PC-9 (cell line): ENCODE measurements around the gene ASIC5. TPM values are rescaled to one million over a fixed set of nuclear protein-coding genes. Genes with fewer than 3 reads are reported as not detected.

Experiments
- BruUV-seq: library from RNA; stranded (reverse); fragments of 400-500 nt; replicated peaks from 2 replicates; lab custom pipeline; 2021; lab: Mats Ljungman, UMichigan
- CTCF ChIA-PET: fragments of 300-600 bp; sonication (Branson Sonifier 250); formaldehyde crosslinking; loops from one replicate; lab custom pipeline; 2022; ENCODE audit warnings: antibody characterized with exemption; lab: Charles Lee
- POLR2A ChIA-PET: fragments of 300-600 bp; sonication (Branson Sonifier 250); formaldehyde crosslinking; loops from one replicate; lab custom pipeline; 2022; ENCODE audit warnings: antibody characterized with exemption; ENCODE audit not compliant: unreplicated experiment; lab: Charles Lee
- DNase-seq, 2 experiments: peaks; one replicate each; pipeline versions ENCODE4 v3.0.0 to v3.0.0-alpha.2; 2015 to 2022; ENCODE audit warnings: mixed read lengths in 1 of 2
- H2AFZ ChIP-seq: fragments of 200-600 bp; sonication (generic); 2 replicates; pipeline ENCODE4 v1.8.1; 2017; ENCODE audit warnings: antibody characterized with exemption
- H3F3A ChIP-seq: fragments of 200-600 bp; sonication (generic); 2 replicates; pipeline ENCODE4 v1.8.1; 2017; ENCODE audit warnings: antibody characterized with exemption, mild to moderate bottlenecking, low read depth; ENCODE audit not compliant: insufficient read depth
- H3K27ac ChIP-seq: fragments of 200-600 bp; sonication (generic); 2 replicates; pipeline ENCODE4 v1.6.1; 2016; ENCODE audit warnings: mixed run types
- H3K27me3 ChIP-seq: fragments of 200-600 bp; sonication (generic); 2 replicates; pipeline ENCODE4 v1.6.1; 2016; ENCODE audit warnings: low read depth, mixed run types; ENCODE audit not compliant: insufficient read depth
- H3K36me3 ChIP-seq: fragments of 200-600 bp; sonication (generic); 2 replicates; pipeline ENCODE4 v1.6.1; 2016; ENCODE audit warnings: low read depth, mixed run types
- H3K4me1 ChIP-seq: fragments of 200-600 bp; sonication (generic); replicated peaks from 2 replicates; pipeline ENCODE4 v1.6.1; 2016; ENCODE audit warnings: mixed run types; ENCODE audit not compliant: insufficient read depth
- H3K4me2 ChIP-seq: fragments of 200-600 bp; sonication (generic); 2 replicates; pipeline ENCODE4 v1.6.1; 2017; ENCODE audit warnings: mixed run types
- H3K4me3 ChIP-seq: fragments of 200-600 bp; sonication (generic); 2 replicates; pipeline ENCODE4 v1.6.1; 2016; ENCODE audit warnings: mixed run types
- H3K79me2 ChIP-seq: fragments of 200-600 bp; sonication (generic); 2 replicates; pipeline ENCODE4 v1.6.1; 2017; ENCODE audit warnings: low read depth, mixed run types
- H3K9me2 ChIP-seq: fragments of 200-600 bp; sonication (generic); 2 replicates; pipeline ENCODE4 v1.8.1; 2017; ENCODE audit warnings: mild to moderate bottlenecking; ENCODE audit not compliant: insufficient read depth
- H3K9me3 ChIP-seq: fragments of 200-600 bp; sonication (generic); 2 replicates; pipeline ENCODE4 v1.8.1; 2016; ENCODE audit warnings: low read depth; ENCODE audit not compliant: insufficient read depth
- H4K20me1 ChIP-seq: fragments of 200-600 bp; sonication (generic); 2 replicates; pipeline ENCODE4 v1.8.1; 2017; ENCODE audit not compliant: insufficient read depth
- CTCF ChIP-seq: fragments of 200-600 bp; sonication (generic); conservative IDR thresholded peaks from 2 replicates; pipeline ENCODE4 v1.6.1; 2017; ENCODE audit warnings: mixed run types, antibody characterized with exemption, mild to moderate bottlenecking, moderate library complexity
- EZH2 ChIP-seq: fragments of 200-600 bp; sonication (generic); IDR thresholded peaks from 2 replicates; pipeline ENCODE4 v1.8.0; 2017; ENCODE audit warnings: antibody characterized with exemption, low read depth
- intact Hi-C: fragments of 100-400 bp; cut with micrococcal nuclease; formaldehyde crosslinking; loops from one replicate; pipeline ENCODE4 v1.10.0; 2022; ENCODE audit not compliant: unreplicated experiment
- total RNA-seq: library from RNA; stranded (reverse); gene quantifications from 2 replicates; pipeline ENCODE4 v1.2.3, GENCODE V29; 2021

ASIC5 gene
- total RNA-seq, 1 experiment from 2014 or later: not detected

- intact Hi-C loops: loop anchor here (5.0 kb wide), 1 partner anchor 977 kb away; no protein-coding TSS in a partner anchor
- Histone ChIP-seq H3F3A (no peaks in the 10 kb centered on the region), H3K4me1 (no peaks in the 10 kb centered on the region), H3K79me2 (no peaks in the 10 kb centered on the region), H3K4me3 (no peak overlapping the region), H3K36me3 (no peaks in the 10 kb centered on the region), H2AFZ (no peak overlapping the region), H3K9me3 (no peaks in the 10 kb centered on the region), H3K4me2 (no peak overlapping the region), H3K9me2 (no peaks in the 10 kb centered on the region), H3K27ac (no peak overlapping the region), H4K20me1 (no peaks in the 10 kb centered on the region), H3K27me3 (no peaks in the 10 kb centered on the region)
- BruUV-seq: no TSS peak
- TF ChIP-seq CTCF: no peak
- TF ChIP-seq EZH2: no peak
- POLR2A ChIA-PET: no interaction called here
- CTCF ChIA-PET: no interaction called here
- no peak for DNase-seq
Observed at GRCh38 chr4:155784637-155785036, 81.4 kb downstream of the ASIC5 start.

- H3K4me3 ChIP-seq: no peak overlapping the region
- no peaks in the 10 kb centered on the region for H3K9me2 ChIP-seq
- CTCF ChIA-PET: no interaction called here
- POLR2A ChIA-PET: no interaction called here
- H3K36me3 ChIP-seq: no peaks in the 10 kb centered on the region
- H3K27me3 ChIP-seq: no peaks in the 10 kb centered on the region
- no peak overlapping the region for H3K27ac ChIP-seq
- H3K9me3 ChIP-seq: no peaks in the 10 kb centered on the region
- DNase-seq: no peak
- no TSS peak for BruUV-seq
- no peaks in the 10 kb centered on the region for H3K79me2 ChIP-seq
- H4K20me1 ChIP-seq: no peaks in the 10 kb centered on the region
- intact Hi-C loops: no loop called here
- no peak overlapping the region for H3K4me2 ChIP-seq
- no peak overlapping the region for H2AFZ ChIP-seq
- TF ChIP-seq EZH2: no peak
- no peak for TF ChIP-seq CTCF
- no peaks in the 10 kb centered on the region for H3K4me1 ChIP-seq
- no peaks in the 10 kb centered on the region for H3F3A ChIP-seq
Observed at GRCh38 chr4:155781249-155781831, 84.7 kb downstream of the ASIC5 start.

GRCh38 chr4:155780775-155781174 lies 85.3 kb downstream of the ASIC5 start:
- intact Hi-C loops: no loop called here

More at GRCh38 chr4:155780775-155781174, 85.3 kb downstream of the ASIC5 start:
- H3K27me3 ChIP-seq: no peaks in the 10 kb centered on the region
- no peaks in the 10 kb centered on the region for H3K36me3 ChIP-seq
- CTCF ChIA-PET: no interaction called here
- H3K27ac ChIP-seq: no peak overlapping the region
- no peaks in the 10 kb centered on the region for H3K9me2 ChIP-seq
- H3F3A ChIP-seq: no peaks in the 10 kb centered on the region
- no peak overlapping the region for H3K4me2 ChIP-seq
- BruUV-seq: no TSS peak
- H3K4me3 ChIP-seq: no peak overlapping the region
- H3K9me3 ChIP-seq: no peaks in the 10 kb centered on the region
- DNase-seq: no peak
- H3K79me2 ChIP-seq: no peaks in the 10 kb centered on the region
- POLR2A ChIA-PET: no interaction called here
- H3K4me1 ChIP-seq: no peaks in the 10 kb centered on the region
- TF ChIP-seq CTCF (no peak), EZH2 (no peak)
- no peaks in the 10 kb centered on the region for H4K20me1 ChIP-seq
- H2AFZ ChIP-seq: no peak overlapping the region

Other genes starting within 250 kb of the ASIC5 start
- 0.17 and 0.43 TPM in 2 replicates for gene GUCY1A1, start 199.4 kb downstream of the ASIC5 start, total RNA-seq
- 0.38 and 0.39 TPM in 2 replicates for gene GUCY1B1, start 107.3 kb downstream of the ASIC5 start, total RNA-seq
- 0.83 and 1.3 TPM in 2 replicates for gene TDO2, start 37.4 kb upstream of the ASIC5 start, total RNA-seq
- gene CTSO, start 87.6 kb upstream of the ASIC5 start, total RNA-seq: 4.8 and 5.0 TPM in 2 replicates